RCC 7860 (cell line): Measurements from ENCODE around the gene RPS4Y1.
A peak's percentile ranks its signal among the peaks of the same experiment; 100 is the strongest.
"Not testable (repeated sequence)": the region's sequence is repeated elsewhere in the genome, so short reads cannot be mapped to it uniquely, and the experiment has no call there.

ENCODE experiments used
- DNase-seq: peaks from one replicate; pipeline ENCODE4 v3.0.0-alpha.2; 2015; ENCODE audit warnings: low spot score
- FAIRE-seq: peaks from 2 replicates; lab custom pipeline; 2012; peaks lifted over from hg19 to GRCh38; lab: Jason Lieb, UNC

RPS4Y1 gene

GRCh38 chrY:2841471-2841893, at the start of gene RPS4Y1:
RPS4Y1 (plus strand) TSS chrY:2841602; CDS start chrY:2841625, 23 bp downstream.
- DNase-seq = peak; percentile 70
- peak; percentile 63 for FAIRE-seq

- DNase-seq (no peak), FAIRE-seq (no peak)
Observed at GRCh38 chrY:2796977-2797523, 44.4 kb upstream of the RPS4Y1 start.

GRCh38 chrY:2797991-2798390, 43.4 kb upstream of the RPS4Y1 start:
- FAIRE-seq (no peak), DNase-seq (no peak)

- FAIRE-seq (peak; percentile 40), DNase-seq (peak; percentile 21)
Observed at GRCh38 chrY:2800246-2800645, 41.2 kb upstream of the RPS4Y1 start.

- not testable (repeated sequence) for FAIRE-seq, DNase-seq
Observed at GRCh38 chrY:2817146-2817896, 24.1 kb upstream of the RPS4Y1 start.

- FAIRE-seq (no peak), DNase-seq (no peak)
Observed at GRCh38 chrY:2824471-2824870, 16.9 kb upstream of the RPS4Y1 start.

- DNase-seq (no peak), FAIRE-seq (no peak)
Observed at GRCh38 chrY:2828497-2828896, 12.9 kb upstream of the RPS4Y1 start.

GRCh38 chrY:2835230-2835629, 6.2 kb upstream of the RPS4Y1 start:
- DNase-seq (no peak), FAIRE-seq (no peak)

- DNase-seq = no peak
- FAIRE-seq = no peak
Observed at GRCh38 chrY:2837078-2837477, 4.3 kb upstream of the RPS4Y1 start.

- FAIRE-seq (no peak), DNase-seq (no peak)
Observed at GRCh38 chrY:2837932-2838331, 3.5 kb upstream of the RPS4Y1 start.

- DNase-seq = no peak
- no peak for FAIRE-seq
Observed at GRCh38 chrY:2846791-2847190, 5.4 kb downstream of the RPS4Y1 start.

- FAIRE-seq = no peak
Observed at GRCh38 chrY:2848384-2848783, 7.0 kb downstream of the RPS4Y1 start.

GRCh38 chrY:2849368-2849767, 8.0 kb downstream of the RPS4Y1 start:
- FAIRE-seq = no peak

More at GRCh38 chrY:2848384-2848783, 7.0 kb downstream of the RPS4Y1 start:
- DNase-seq = no peak

GRCh38 chrY:2854145-2854774, 12.9 kb downstream of the RPS4Y1 start:
- FAIRE-seq (no peak), DNase-seq (no peak)

More at GRCh38 chrY:2849368-2849767, 8.0 kb downstream of the RPS4Y1 start:
- no peak for DNase-seq

GRCh38 chrY:2857068-2857467, 15.7 kb downstream of the RPS4Y1 start:
- DNase-seq (no peak), FAIRE-seq (no peak)

- DNase-seq (no peak), FAIRE-seq (no peak)
Observed at GRCh38 chrY:2857686-2858085, 16.3 kb downstream of the RPS4Y1 start.

- FAIRE-seq (no peak), DNase-seq (no peak)
Observed at GRCh38 chrY:2859782-2860181, 18.4 kb downstream of the RPS4Y1 start.

GRCh38 chrY:2860511-2860910, 19.1 kb downstream of the RPS4Y1 start:
- peak; percentile 90 for FAIRE-seq

GRCh38 chrY:2866581-2866980, 25.2 kb downstream of the RPS4Y1 start:
- DNase-seq (no peak), FAIRE-seq (no peak)

More at GRCh38 chrY:2860511-2860910, 19.1 kb downstream of the RPS4Y1 start:
- peak; percentile 70 for DNase-seq

GRCh38 chrY:2867469-2867868, 26.1 kb downstream of the RPS4Y1 start:
- DNase-seq = no peak
- FAIRE-seq = no peak

GRCh38 chrY:2868035-2868607, 26.7 kb downstream of the RPS4Y1 start:
- no peak for DNase-seq
- no peak for FAIRE-seq
